ENCODE data around the gene HDAC4.

The HDAC4 gene

DNA sequence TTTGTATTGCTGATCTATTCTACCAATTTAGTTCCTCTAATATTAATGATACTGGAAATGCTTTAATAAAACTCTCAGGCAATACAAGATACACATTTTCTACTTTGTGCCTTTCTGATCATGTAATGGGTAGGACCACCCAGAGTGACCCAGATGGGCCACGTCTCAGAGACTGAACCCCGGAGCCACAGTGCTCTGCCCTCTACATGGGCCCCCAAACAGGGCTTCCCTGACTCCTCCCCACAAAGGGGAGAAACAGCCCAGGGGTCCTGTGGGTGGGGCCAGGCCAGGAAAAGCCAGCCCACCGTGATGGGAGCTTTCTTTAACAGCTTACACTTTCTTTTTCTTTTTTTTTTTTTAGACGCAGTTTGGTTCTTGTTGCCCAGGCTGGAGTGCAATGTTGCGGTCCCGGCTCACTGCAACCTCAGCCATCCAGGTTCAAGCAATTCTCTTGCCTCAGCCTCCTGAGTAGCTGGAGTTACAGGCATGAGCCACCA, 18.4 kb downstream of the HDAC4 start:
- H3K27ac ChIP-seq (replicated peaks), result no peak overlapping the region

DNA sequence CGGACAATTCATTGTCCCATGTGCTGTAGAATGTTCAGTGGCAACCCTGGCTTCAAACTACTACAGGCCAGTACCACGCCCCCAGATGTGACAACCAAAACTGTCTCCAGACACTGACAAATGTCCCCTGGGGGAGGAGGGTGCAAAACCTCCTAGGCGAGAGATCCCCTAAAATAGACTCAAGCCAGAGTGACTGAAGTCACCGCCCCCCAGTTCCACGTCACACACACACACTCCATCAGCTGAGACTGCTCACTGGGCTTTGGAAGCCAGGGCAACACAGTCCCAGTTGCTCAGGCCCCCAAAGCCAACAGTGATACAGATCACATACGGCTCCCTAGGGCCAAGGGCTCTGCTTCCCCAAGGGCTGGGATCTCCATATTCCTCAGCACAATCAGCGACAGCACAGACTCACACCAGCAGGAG, 19.1 kb downstream of the HDAC4 start:
- Histone ChIP-seq H3K27me3 (ENCODE audit: insufficient read depth, poor library complexity, severe bottlenecking) (no peaks in the 10 kb centered on the region), H3K27ac (replicated peaks) (no peak overlapping the region), H3K4me3 (replicated peaks; ENCODE audit: insufficient read depth, low read length) (no peak overlapping the region)
- DNase-seq (ENCODE audit: low read depth in 1 of 2, low spot score in 1 of 2), result no peak
- no peak for TF ChIP-seq GABPA (IDR thresholded peaks at IDR 0.05; ENCODE audit: low read depth)
- TF ChIP-seq, protein P1, sequence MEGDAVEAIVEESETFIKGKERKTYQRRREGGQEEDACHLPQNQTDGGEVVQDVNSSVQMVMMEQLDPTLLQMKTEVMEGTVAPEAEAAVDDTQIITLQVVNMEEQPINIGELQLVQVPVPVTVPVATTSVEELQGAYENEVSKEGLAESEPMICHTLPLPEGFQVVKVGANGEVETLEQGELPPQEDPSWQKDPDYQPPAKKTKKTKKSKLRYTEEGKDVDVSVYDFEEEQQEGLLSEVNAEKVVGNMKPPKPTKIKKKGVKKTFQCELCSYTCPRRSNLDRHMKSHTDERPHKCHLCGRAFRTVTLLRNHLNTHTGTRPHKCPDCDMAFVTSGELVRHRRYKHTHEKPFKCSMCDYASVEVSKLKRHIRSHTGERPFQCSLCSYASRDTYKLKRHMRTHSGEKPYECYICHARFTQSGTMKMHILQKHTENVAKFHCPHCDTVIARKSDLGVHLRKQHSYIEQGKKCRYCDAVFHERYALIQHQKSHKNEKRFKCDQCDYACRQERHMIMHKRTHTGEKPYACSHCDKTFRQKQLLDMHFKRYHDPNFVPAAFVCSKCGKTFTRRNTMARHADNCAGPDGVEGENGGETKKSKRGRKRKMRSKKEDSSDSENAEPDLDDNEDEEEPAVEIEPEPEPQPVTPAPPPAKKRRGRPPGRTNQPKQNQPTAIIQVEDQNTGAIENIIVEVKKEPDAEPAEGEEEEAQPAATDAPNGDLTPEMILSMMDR (IDR thresholded peaks at IDR 0.05; ENCODE audit: insufficient read depth, low read length), result no peak
- TF ChIP-seq REST (IDR thresholded peaks at IDR 0.05; ENCODE audit: insufficient replicate concordance, low read depth), result no peak
- TF ChIP-seq SPI1 (IDR thresholded peaks at IDR 0.05; ENCODE audit: borderline replicate concordance, low read depth), result no peak
- no peak for TF ChIP-seq POLR2AphosphoS5 (IDR thresholded peaks at IDR 0.05; ENCODE audit: low read depth)

More for the DNA sequence above, 18.4 kb downstream of the HDAC4 start:
- TF ChIP-seq, protein P1 (IDR thresholded peaks at IDR 0.05; ENCODE audit: insufficient read depth, low read length), result no peak
- TF ChIP-seq GABPA (IDR thresholded peaks at IDR 0.05; ENCODE audit: low read depth) (no peak), SPI1 (IDR thresholded peaks at IDR 0.05; ENCODE audit: borderline replicate concordance, low read depth) (no peak), POLR2AphosphoS5 (IDR thresholded peaks at IDR 0.05; ENCODE audit: low read depth) (no peak), REST (IDR thresholded peaks at IDR 0.05; ENCODE audit: insufficient replicate concordance, low read depth) (no peak)
- no peak overlapping the region for H3K4me3 ChIP-seq (replicated peaks; ENCODE audit: insufficient read depth, low read length)
- no peaks in the 10 kb centered on the region for H3K27me3 ChIP-seq (ENCODE audit: insufficient read depth, poor library complexity, severe bottlenecking)
- no peak for DNase-seq (ENCODE audit: low read depth in 1 of 2, low spot score in 1 of 2)

- TF ChIP-seq SPI1 (IDR thresholded peaks at IDR 0.05; ENCODE audit: borderline replicate concordance, low read depth), result no peak
- TF ChIP-seq GABPA (IDR thresholded peaks at IDR 0.05; ENCODE audit: low read depth), result no peak
- TF ChIP-seq REST (IDR thresholded peaks at IDR 0.05; ENCODE audit: insufficient replicate concordance, low read depth), result no peak
- TF ChIP-seq POLR2AphosphoS5 (IDR thresholded peaks at IDR 0.05; ENCODE audit: low read depth), result no peak
- TF ChIP-seq, protein P1 (IDR thresholded peaks at IDR 0.05; ENCODE audit: insufficient read depth, low read length), result no peak
- Histone ChIP-seq H3K27ac (replicated peaks) (no peak overlapping the region), H3K4me3 (replicated peaks; ENCODE audit: insufficient read depth, low read length) (no peak overlapping the region), H3K27me3 (ENCODE audit: insufficient read depth, poor library complexity, severe bottlenecking) (no peaks in the 10 kb centered on the region)
- no peak for DNase-seq (ENCODE audit: low read depth in 1 of 2, low spot score in 1 of 2)
Measured at GRCh38 chr2:239380831-239381708, 19.8 kb downstream of the HDAC4 start.

Data from HL-60 (cell line).